GM19467 (cell line): ENCODE data around the gene VEPH1.

Source experiments
- ATAC-seq: cut with Tn5 transposase; IDR thresholded peaks from one replicate; pipeline ENCODE4 v1.9.1; 2021; ENCODE audit warnings: mild to moderate bottlenecking, moderate library complexity; ENCODE audit not compliant: unreplicated experiment

Gene VEPH1

GRCh38 chr3:157438194-157438730 lies 65.0 kb downstream of the VEPH1 start:
- no peak for ATAC-seq

- no peak for ATAC-seq
Measured at GRCh38 chr3:157436583-157437291, 66.5 kb downstream of the VEPH1 start, which contains the start of gene PTX3. TSS of gene PTX3 (plus strand) at chr3:157436850. CDS start at chr3:157436934, 84 bp downstream.

GRCh38 chr3:157429708-157430107 lies 73.5 kb downstream of the VEPH1 start:
- ATAC-seq, result no peak

GRCh38 chr3:157428853-157429252 lies 74.4 kb downstream of the VEPH1 start:
- no peak for ATAC-seq

- ATAC-seq, result no peak
Measured at GRCh38 chr3:157427901-157428300, 75.3 kb downstream of the VEPH1 start.

GRCh38 chr3:157423337-157423736 lies 79.9 kb downstream of the VEPH1 start:
- ATAC-seq, result no peak

- no peak for ATAC-seq
Measured at GRCh38 chr3:157420606-157421130, 82.5 kb downstream of the VEPH1 start.

- no peak for ATAC-seq
Measured at GRCh38 chr3:157418104-157418503, 85.1 kb downstream of the VEPH1 start.

- ATAC-seq, result no peak
Measured at GRCh38 chr3:157417247-157417646, 86.0 kb downstream of the VEPH1 start.

- ATAC-seq, result no peak
Measured at GRCh38 chr3:157416347-157417087, 86.7 kb downstream of the VEPH1 start.

- no peak for ATAC-seq
Measured at GRCh38 chr3:157414861-157415260, 88.4 kb downstream of the VEPH1 start.

- ATAC-seq, result no peak
Measured at GRCh38 chr3:157412323-157412855, 90.8 kb downstream of the VEPH1 start.

- no peak for ATAC-seq
Measured at GRCh38 chr3:157410945-157411344, 92.3 kb downstream of the VEPH1 start.

- ATAC-seq, result no peak
Measured at GRCh38 chr3:157409516-157409915, 93.7 kb downstream of the VEPH1 start.

GRCh38 chr3:157408499-157409149 lies 94.6 kb downstream of the VEPH1 start:
- no peak for ATAC-seq

- no peak for ATAC-seq
Measured at GRCh38 chr3:157407769-157408168, 95.4 kb downstream of the VEPH1 start.

- no peak for ATAC-seq
Measured at GRCh38 chr3:157406394-157406793, 96.8 kb downstream of the VEPH1 start.

- no peak for ATAC-seq
Measured at GRCh38 chr3:157405457-157405856, 97.8 kb downstream of the VEPH1 start.

- no peak for ATAC-seq
Measured at GRCh38 chr3:157404381-157404780, 98.8 kb downstream of the VEPH1 start.

GRCh38 chr3:157398598-157398997 lies 104.6 kb downstream of the VEPH1 start:
- ATAC-seq, result no peak

- no peak for ATAC-seq
Measured at GRCh38 chr3:157394411-157394810, 108.8 kb downstream of the VEPH1 start.
